Gastrocnemius medialis (tissue), 4 donors: ENCODE measurements around the gene HRH2. TPM values are rescaled to one million over a fixed set of nuclear protein-coding genes. Genes with fewer than 3 reads are reported as not detected.

Experiments
- ATAC-seq, 2 donors: fragments of 150-250 bp; one replicate each; pipeline ENCODE4 v1.9.1; 2016
- DNase-seq, 2 donors: peaks; one replicate each; pipeline ENCODE4 v3.0.0-alpha.2; 2019
- H3K27ac ChIP-seq, 4 donors: fragments of 200-600 bp; sonication (generic); 1 replicate in 1 of 4; 2 replicates in 3 of 4; pipeline ENCODE4 v1.5.1; 2016 to 2018; ENCODE audit warnings: mild to moderate bottlenecking in 2 of 4, moderate library complexity in 1 of 4
- H3K27me3 ChIP-seq, 3 donors: fragments of 200-600 bp; sonication (generic) in 2 of 3; 1 replicate in 1 of 3; 2 replicates in 2 of 3; pipeline versions ENCODE4 v1.5.1 to v1.6.0; 2016 to 2019; ENCODE audit warnings: mild to moderate bottlenecking in 1 of 3, moderate library complexity in 1 of 3
- H3K36me3 ChIP-seq, 2 donors: fragments of 200-600 bp; sonication (generic) in 1 of 2; one replicate each; pipeline ENCODE4 v1.5.1; 2017 to 2018
- H3K4me1 ChIP-seq, 2 donors: fragments of 200-600 bp; sonication (generic) in 1 of 2; one replicate each; pipeline ENCODE4 v1.5.1; 2016 to 2017; ENCODE audit warnings: mild to moderate bottlenecking in 2 of 2
- H3K4me3 ChIP-seq, 4 donors: fragments of 200-600 bp; sonication (generic) in 3 of 4; 1 replicate in 1 of 4; 2 replicates in 3 of 4; pipeline ENCODE4 v1.5.1; 2016 to 2019; ENCODE audit warnings: mild to moderate bottlenecking in 2 of 4
- H3K9me3 ChIP-seq, 3 donors: fragments of 200-600 bp; sonication (generic) in 2 of 3; 1 replicate in 1 of 3; 2 replicates in 2 of 3; pipeline ENCODE4 v1.5.1; 2016 to 2019
- POLR2A ChIP-seq, 2 donors: fragments of 450-650 bp; IDR thresholded peaks; one replicate each; pipeline ENCODE4 v1.6.1; 2017; ENCODE audit warnings: antibody characterized with exemption in 2 of 2, mild to moderate bottlenecking in 2 of 2, moderate library complexity in 2 of 2
- in situ Hi-C, 4 donors: fragments of 200-750 bp; cut with MboI; loops; one replicate each; pipeline versions ENCODE4 v1.15.0 to v1.8.0; 2017; ENCODE audit warnings: low sequenced_read_pairs in 4 of 4
- intact Hi-C: fragments of 100-400 bp; cut with DNase I; formaldehyde crosslinking; loops from one replicate; pipeline ENCODE4 v1.15.1; 2023; ENCODE audit warnings: low total_unique reads
- total RNA-seq, 4 donors: library from RNA; depleted of rRNA; stranded (reverse); fragments of >200 nt; gene quantifications; one replicate each; pipeline versions ENCODE4 v1.1.0 to v1.2.3, GENCODE V29; 2016
- TF ChIP-seq, protein P1 (sequence below), 5 experiments: fragments of 450-650 bp in 3 of 5; fragments of 200-600 bp in 2 of 5; sonication (generic) in 2 of 5; IDR thresholded peaks in 4 of 5; conservative IDR thresholded peaks in 1 of 5; 1 replicate in 4 of 5; 2 replicates in 1 of 5; pipeline ENCODE4 v1.5.1; 2016 to 2019; ENCODE audit warnings: antibody characterized with exemption in 5 of 5, mild to moderate bottlenecking in 3 of 5, moderate library complexity in 3 of 5

Gene HRH2, protein sequence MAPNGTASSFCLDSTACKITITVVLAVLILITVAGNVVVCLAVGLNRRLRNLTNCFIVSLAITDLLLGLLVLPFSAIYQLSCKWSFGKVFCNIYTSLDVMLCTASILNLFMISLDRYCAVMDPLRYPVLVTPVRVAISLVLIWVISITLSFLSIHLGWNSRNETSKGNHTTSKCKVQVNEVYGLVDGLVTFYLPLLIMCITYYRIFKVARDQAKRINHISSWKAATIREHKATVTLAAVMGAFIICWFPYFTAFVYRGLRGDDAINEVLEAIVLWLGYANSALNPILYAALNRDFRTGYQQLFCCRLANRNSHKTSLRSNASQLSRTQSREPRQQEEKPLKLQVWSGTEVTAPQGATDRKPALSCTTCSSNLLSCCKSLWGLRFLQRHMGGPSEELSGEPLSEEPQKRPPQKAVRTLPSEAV
- total RNA-seq = 1 to 10 TPM in 2 of 4 donors, under 1 TPM in 2; 0.44 to 1.6 (median 0.76) TPM

DNA sequence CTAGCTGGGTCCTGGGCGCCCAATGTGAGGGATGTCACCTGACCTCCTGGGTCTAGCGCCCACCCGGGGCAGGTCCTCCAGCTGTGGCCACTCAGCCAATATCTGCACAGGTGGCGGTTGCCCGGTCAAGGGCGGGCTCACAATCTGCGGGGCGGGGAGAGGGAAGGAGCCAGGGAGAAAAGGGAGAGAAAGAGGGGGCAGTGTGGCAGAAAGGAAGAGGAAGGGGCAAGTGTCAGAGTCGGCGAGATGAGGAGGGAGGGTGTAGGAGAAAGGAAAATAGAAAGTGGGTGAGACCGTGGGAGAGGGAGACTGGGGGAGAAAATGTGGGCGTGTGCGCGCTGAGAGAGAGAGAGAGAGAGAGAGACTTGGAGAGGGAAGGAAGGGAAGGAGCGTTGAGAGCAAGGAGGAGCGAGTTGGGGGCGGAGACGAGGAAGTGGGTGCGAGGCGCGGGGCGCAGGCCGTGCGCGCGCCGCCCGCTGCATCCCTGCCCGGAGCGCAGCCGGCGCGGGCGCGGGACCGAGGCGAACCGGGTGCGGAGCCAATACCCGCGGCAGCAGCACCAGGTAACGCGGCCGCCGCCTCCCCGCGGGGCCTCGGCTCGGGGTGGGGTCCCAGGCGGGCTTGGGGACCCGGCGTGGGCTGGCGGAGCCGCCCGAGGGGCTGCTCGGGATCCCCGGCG is at the start of gene HRH2:
Gene HRH2, plus strand, starts transcription at position 479 of the 679 bp plus-strand sequence. CDS start 25,163 bp downstream, outside the sequence.
- no peak for DNase-seq
- TF ChIP-seq, protein P1, sequence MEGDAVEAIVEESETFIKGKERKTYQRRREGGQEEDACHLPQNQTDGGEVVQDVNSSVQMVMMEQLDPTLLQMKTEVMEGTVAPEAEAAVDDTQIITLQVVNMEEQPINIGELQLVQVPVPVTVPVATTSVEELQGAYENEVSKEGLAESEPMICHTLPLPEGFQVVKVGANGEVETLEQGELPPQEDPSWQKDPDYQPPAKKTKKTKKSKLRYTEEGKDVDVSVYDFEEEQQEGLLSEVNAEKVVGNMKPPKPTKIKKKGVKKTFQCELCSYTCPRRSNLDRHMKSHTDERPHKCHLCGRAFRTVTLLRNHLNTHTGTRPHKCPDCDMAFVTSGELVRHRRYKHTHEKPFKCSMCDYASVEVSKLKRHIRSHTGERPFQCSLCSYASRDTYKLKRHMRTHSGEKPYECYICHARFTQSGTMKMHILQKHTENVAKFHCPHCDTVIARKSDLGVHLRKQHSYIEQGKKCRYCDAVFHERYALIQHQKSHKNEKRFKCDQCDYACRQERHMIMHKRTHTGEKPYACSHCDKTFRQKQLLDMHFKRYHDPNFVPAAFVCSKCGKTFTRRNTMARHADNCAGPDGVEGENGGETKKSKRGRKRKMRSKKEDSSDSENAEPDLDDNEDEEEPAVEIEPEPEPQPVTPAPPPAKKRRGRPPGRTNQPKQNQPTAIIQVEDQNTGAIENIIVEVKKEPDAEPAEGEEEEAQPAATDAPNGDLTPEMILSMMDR (IDR thresholded peaks at IDR 0.05 in 4 of 5, conservative IDR thresholded peaks at IDR 0.05 in 1 of 5) = no peak
- no peak for TF ChIP-seq POLR2A (IDR thresholded peaks at IDR 0.05)
- peaks cover 17 to 20% (median 19%) of the 10 kb centered on the region in 3 donors for H3K27me3 ChIP-seq
- H3K9me3 ChIP-seq = no peaks in the 10 kb centered on the region
- H3K27ac ChIP-seq = no peak within 1 kb of the TSS
- H3K4me3 ChIP-seq = peak within 1 kb of the TSS; percentile 24 to 48 (median 38)
- in situ Hi-C loops = no loop called here
- ATAC-seq = no peak
- H3K36me3 ChIP-seq = no peaks in the 10 kb centered on the region
- H3K4me1 ChIP-seq = no peaks in the 10 kb centered on the region
- intact Hi-C loops = no loop called here

DNA sequence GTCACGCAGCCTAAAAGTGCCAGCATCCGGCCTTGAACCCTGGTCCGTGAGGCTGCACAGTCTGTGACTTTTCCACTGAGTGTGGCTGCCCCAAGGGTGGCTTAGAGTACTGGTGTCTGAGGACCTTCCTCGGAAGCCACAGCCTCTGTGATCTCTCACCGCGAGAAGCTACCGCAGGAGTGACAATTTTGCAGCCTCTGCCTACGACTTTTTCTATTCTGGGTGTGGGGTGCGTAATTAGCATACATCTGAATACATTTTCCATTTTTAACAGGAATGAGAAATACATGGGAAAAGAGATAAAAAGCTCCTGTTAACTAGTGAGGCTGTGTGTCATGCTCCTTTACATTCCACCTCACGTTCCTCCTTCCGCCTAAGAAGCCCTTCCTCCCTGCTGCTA is 48.3 kb upstream of the HRH2 start:
- intact Hi-C loops = no loop called here
- TF ChIP-seq POLR2A (IDR thresholded peaks at IDR 0.05) = no peak
- TF ChIP-seq, protein P1 (IDR thresholded peaks at IDR 0.05 in 4 of 5, conservative IDR thresholded peaks at IDR 0.05 in 1 of 5) = no peak
- DNase-seq (no peak), ATAC-seq (no peak)
- H3K36me3 ChIP-seq = no peaks in the 10 kb centered on the region
- no peak overlapping the region for H3K4me3 ChIP-seq
- no peak overlapping the region for H3K27ac ChIP-seq
- no peaks in the 10 kb centered on the region for H3K27me3 ChIP-seq
- no peaks in the 10 kb centered on the region for H3K4me1 ChIP-seq
- no peaks in the 10 kb centered on the region for H3K9me3 ChIP-seq
- in situ Hi-C loops = no loop called here

DNA sequence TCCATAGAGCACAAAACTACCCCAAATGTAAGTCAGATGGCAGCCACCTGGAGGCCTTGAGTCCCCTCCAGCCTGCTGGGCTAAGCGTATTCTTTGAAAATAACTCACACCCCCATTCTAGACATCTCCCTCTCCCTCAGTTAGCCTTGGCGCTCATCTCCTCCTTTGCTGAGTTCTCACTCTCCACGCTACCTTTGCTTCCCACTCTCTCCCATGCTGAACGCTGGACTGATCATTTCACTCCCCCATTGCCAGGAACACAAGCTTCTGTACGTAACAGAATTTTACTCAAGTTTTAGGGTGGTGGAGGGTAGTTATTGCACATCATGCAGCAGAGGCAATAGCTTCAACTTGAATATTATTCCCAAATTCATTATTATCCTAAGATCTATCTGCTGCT is 47.5 kb upstream of the HRH2 start:
- intact Hi-C loops = no loop called here
- TF ChIP-seq, protein P1 (IDR thresholded peaks at IDR 0.05 in 4 of 5, conservative IDR thresholded peaks at IDR 0.05 in 1 of 5) = no peak
- TF ChIP-seq POLR2A (IDR thresholded peaks at IDR 0.05) = no peak

DNA sequence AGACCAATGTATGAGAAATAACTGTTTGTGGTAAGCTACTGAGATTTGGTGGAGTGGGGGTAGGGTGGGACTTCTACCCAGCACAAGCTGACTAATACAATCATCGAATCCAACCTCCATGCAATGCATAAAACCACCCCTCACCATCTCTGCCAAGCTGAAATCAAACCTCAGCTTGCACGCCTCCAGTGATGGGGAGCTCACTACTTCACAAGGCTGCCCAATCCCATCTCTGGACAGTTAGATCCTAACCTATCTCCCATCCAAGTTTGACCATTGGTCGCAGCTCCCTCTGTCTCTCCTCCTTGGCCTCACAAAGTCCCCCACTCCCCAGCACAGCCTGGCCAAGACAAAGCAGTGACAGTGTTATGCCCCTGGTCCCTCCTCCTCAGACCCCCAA is 47.0 kb upstream of the HRH2 start:
- intact Hi-C loops = no loop called here
- in situ Hi-C loops = no loop called here
- ATAC-seq (no peak), DNase-seq (no peak)
- Histone ChIP-seq H3K27me3 (no peaks in the 10 kb centered on the region), H3K9me3 (no peaks in the 10 kb centered on the region), H3K36me3 (no peaks in the 10 kb centered on the region), H3K27ac (no peak overlapping the region), H3K4me1 (no peaks in the 10 kb centered on the region), H3K4me3 (no peak overlapping the region)
- TF ChIP-seq, protein P1 (IDR thresholded peaks at IDR 0.05 in 4 of 5, conservative IDR thresholded peaks at IDR 0.05 in 1 of 5) = no peak
- no peak for TF ChIP-seq POLR2A (IDR thresholded peaks at IDR 0.05)

More for the DNA sequence above, 47.5 kb upstream of the HRH2 start:
- Histone ChIP-seq H3K27me3 (no peaks in the 10 kb centered on the region), H3K36me3 (no peaks in the 10 kb centered on the region), H3K9me3 (no peaks in the 10 kb centered on the region), H3K4me3 (no peak overlapping the region), H3K27ac (no peak overlapping the region), H3K4me1 (no peaks in the 10 kb centered on the region)
- DNase-seq (no peak), ATAC-seq (no peak)
- in situ Hi-C loops = no loop called here
